HG03439 (cell line): ENCODE results near the gene PALM3.

Source experiments
- ATAC-seq: cut with Tn5 transposase; IDR thresholded peaks from one replicate; pipeline ENCODE4 v1.9.1; 2021; ENCODE audit warnings: mild to moderate bottlenecking, moderate library complexity; ENCODE audit not compliant: unreplicated experiment

PALM3 gene

DNA sequence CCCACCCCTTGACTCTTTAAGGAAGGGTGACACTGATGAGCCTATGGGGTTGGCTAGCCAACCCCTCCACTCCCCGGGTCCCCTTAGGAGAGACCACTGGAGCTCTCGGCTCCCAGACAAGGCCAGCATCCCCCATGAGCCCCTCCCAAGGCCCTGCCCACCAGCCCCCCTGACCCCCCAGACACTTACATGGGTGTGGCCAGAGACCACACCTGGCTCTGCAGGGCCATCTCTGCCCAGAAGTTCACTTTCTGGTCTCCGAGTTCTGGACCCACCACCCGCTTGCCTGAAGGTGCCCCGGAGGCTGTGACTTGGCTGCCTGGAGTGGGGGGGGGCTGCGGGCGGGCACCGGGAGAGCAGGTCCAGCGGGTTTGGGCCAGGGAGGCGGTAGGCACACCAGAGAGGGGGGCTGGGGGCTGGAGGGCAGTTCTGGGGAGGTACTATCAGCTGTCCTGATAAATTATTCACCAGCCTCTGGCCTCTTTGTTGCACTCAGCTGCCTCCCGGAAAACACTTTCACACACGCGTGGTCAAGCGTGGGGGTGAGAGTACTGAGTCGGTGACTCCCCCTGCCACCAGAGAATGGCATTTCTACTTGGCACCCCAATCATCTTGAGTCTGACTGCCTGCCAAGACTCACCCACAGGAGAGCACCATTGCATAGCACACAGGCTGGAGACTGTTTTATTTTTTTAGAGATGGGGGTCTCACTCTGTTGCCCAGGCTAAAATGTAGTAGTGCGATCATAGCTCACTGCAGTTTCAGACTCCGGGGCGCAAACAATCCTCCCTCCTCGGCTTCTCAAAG, at the start of gene PALM3:
PALM3 (minus strand) TSS at position 326 of the 807 bp plus-strand sequence; CDS start at position 230, 96 bp downstream.
- ATAC-seq: no peak

DNA sequence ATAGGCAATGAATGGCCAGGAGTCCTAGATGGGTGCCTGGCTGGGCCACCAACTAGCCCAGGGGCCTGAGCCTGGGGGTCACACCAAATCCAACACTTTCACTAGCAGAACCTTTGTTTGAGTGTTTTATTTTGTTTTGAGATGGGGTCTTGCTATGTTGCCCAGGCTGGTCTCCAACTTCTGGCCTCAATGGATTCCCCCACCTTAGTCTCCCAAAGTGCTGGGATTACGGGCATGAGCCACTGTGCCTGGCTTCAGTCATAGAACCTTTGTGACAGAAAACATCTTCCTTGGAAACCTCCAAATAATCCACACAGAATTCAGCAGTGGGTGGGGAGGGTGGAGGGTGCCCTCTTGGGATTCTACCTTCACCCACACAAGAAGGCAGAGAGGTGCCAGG, 49.6 kb upstream of the PALM3 start:
- no peak for ATAC-seq

DNA sequence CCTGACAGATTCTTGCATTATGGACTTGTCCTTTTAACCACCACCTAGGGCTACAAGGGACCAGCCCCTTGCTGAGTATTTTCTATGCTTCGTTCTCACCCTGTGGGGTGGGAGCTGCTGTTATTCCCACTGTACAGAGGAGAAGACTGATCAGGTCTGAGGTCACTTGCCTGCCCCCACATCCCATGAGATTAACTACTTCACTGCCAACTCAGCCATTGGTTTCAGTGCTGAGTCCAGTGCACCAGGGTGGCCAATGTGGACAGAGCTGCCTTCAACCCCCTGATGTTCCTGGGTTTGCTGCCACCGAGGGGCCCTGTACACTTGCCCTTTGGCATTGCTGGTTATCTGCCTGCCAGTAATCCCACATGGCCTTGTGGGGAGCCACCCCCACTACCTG, 48.8 kb upstream of the PALM3 start:
- ATAC-seq: no peak

DNA sequence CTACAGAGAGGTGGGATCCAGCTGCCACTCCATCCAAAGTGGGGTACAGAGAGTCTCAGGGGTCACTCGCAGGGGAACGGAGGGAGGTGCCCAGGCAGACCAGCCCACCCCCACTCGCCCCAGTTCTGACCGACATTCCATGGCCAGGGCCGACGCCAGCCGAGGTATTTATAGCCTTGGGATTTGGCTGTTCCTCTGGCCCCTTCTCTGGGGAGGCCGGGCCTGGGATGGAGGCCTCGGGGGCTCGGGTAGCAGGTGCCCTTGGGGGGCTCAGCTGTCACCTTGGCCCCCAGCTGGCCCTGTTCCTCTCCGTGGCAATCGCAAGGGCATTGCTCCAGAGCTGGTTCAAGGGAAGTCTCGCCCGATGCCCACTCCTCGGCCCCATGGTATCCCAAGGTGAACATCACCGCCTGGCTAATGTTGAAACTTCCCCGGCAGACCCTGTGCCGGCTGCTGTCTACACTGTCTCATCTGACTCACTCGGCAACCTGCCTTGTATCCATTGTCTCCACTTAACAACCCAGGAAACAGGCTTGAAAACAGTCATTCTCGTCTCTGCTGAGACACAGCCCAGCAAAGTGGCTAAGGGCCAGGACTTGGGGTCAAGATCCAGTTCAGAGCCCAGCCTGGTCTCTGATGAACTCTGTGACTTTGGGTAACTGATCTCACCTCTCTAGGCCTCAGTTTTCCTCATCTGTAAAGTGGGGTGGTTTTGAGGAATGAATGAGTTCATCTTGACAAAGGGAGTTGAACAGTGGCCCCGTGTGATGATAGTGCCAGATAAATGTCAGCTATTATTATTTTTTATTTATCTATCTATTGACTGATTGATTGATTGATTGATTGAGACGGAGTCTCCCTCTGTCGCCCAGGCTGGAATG, 45.9 kb upstream of the PALM3 start:
- no peak for ATAC-seq

- ATAC-seq: no peak
Measured at GRCh38 chr19:14106840-14107239, 45.0 kb upstream of the PALM3 start.

DNA sequence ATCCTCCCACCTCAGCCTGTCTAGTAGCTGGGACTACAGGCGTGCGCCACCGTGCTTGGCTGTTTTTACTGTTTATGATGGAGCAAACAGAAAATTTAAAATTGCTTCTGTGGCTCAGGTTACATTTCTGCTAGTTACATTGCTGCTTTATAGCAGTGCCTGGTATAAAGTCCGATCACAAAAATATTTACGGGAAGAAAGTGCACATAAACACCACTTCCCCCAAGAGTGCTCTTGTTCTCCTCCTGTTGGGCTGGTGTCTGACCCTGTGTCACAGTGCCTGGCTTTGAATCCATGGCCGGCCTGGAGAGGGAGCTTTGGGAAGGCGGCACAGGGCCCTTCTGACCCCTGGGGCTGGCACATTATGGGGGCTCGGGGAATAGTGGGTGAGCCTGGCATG, 43.8 kb upstream of the PALM3 start:
- ATAC-seq: no peak

DNA sequence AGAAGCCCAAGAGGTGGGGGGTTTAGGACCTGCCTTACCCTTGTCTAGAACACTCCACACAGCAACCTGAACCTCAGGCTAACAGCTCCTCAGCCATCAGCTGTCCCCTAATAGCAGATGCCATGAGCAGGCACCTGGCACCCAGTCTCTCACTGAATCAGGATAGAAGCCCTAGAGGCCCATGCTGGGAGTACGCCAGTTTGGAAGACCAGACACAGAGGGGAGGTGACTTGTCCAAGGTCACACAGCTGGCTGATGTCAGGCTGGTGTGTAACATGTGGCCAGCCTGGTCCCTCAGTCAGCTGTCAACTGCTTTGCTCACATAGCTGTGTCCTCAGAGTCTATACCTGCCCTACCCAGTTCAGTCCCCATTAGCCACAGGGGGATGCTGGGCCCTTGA, 41.4 kb upstream of the PALM3 start:
- no peak for ATAC-seq

DNA sequence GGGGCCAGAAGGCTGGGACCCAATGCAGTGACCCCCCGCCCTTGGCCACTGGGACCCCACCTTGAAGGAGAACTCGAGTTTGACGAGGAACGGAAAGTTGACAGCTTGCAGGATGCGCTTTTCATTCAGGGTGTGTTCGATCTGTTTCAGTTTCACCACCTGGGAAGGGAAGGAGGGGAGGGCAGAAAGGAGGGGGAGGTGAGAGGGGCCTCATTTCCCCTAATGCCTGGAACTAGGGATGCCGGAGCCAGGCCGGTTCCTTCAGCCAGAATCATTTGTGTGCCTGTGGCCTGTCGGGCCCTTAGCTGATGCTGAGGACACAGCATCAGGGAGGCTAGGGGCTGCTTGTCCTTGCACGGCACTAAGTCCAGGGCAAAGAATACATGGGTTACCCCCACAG, 40.9 kb upstream of the PALM3 start:
- no peak for ATAC-seq

DNA sequence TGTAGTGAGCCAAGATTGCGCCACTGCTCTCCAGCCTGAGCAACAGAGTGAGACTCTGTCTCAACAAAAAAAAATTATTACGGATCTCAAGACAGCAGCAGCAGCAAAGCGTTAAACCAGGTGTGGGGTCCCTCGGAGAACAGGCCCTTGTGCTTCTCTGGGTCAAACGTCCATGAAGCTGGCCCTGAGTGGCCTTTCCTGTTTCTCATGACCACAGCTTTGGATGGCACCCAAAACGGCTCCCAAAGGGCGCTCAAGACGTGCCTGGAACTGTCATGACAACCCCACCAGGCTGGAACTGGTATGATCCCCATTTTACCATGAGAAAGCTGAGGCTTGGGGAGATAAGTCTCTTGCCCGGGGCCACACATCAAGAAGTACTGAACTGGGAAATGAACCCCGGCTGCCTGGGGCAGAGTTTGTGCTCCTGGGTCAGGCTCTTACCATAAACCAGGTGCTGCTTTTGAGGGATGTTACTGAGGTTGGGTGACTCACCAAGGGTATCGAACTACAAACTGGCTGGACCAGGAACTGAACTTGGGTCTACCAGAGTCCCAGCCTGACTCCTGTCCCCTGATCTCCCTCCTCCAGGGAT, 40.3 kb upstream of the PALM3 start:
- no peak for ATAC-seq

GRCh38 chr19:14101003-14101545, 39.2 kb upstream of the PALM3 start:
- no peak for ATAC-seq

DNA sequence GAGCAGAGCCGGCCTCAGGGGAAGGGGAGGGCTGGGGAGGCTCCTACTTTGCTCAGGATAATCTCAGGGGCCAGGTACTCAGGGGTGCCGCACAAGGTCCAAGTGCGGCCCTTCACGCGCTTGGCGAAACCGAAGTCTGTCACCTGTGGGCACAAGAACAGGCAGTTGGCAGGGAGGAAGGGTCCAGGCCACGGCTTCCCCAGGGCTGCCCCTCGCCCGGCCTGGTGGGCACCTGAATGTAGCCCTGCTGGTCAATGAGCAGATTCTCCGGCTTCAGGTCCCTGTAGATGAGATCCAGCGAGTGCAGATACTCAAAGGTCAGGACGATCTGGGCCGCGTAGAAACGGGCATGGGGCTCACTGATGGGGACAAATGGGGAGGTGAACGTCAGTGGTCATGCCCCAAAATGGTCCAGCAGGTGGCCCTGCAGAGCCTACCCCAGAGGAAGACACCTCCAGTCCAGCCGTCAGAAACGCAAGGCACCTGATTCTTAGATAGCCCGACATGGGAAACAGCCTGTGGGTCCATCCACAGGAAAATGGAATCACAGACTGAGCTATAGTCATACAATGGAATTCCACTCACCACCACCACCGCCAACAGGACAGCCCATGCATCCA, 35.8 kb upstream of the PALM3 start:
- ATAC-seq: no peak

GRCh38 chr19:14096272-14096992, 34.6 kb upstream of the PALM3 start:
- ATAC-seq: no peak

- no peak for ATAC-seq
Measured at GRCh38 chr19:14094854-14095253, 33.0 kb upstream of the PALM3 start.

DNA sequence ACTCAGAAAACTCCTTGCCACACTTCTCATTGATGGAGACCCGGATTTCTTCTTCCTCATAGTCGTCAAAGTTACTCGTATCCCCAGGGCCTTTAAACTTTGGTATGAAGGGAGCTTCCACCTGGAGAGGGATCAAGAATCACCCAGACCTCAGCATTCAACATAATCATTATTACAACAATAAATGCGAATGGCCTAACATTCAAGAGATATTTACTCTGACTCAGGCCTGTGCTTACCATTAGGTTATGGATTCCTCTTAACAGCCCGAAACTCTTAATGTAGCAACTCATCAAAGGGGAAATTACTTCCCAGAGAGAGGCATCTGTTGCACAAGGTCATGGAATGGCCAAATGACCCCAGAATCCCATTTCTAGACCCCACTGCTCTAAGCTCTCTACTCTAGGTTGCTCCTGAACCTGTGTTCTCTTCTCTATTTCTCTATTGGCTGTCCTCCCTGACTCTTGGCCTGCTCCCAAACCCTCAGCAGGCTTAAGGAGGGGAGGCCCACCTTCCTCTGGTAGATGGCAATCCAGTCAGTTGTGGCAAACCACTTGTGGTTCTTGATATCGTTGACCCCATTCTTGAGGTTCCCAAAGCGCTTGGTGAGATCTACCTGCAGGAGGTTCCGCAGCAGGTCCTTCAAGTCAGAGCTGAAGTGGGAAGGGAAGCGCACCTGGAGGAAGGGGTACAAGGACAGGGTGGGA, 31.4 kb upstream of the PALM3 start:
- no peak for ATAC-seq

GRCh38 chr19:14091813-14092462, 30.1 kb upstream of the PALM3 start:
- ATAC-seq: peak; percentile 4

- ATAC-seq: peak; percentile 54
Measured at GRCh38 chr19:14091081-14091812, 29.4 kb upstream of the PALM3 start.

GRCh38 chr19:14090509-14091080, 28.7 kb upstream of the PALM3 start, which contains the start of gene SAMD1:
Gene SAMD1, minus strand, starts transcription at chr19:14090751.
- ATAC-seq: peak; percentile 32
